Skin epidermis (tissue), 12 donors: Measurements from ENCODE around the gene ATP10A.

Experiments
- H3K27ac ChIP-seq, 21 experiments: fragments of 200-600 bp; sonication (generic) in 11 of 21; one replicate each; pipeline ENCODE4 v1.5.0; 2020; ENCODE audit warnings: mild to moderate bottlenecking in 3 of 21, inconsistent platforms in 2 of 21, moderate library complexity in 2 of 21
- H3K4me3 ChIP-seq, 7 experiments: fragments of 200-600 bp; sonication (generic) in 2 of 7; one replicate each; pipeline ENCODE4 v1.5.0; 2020; ENCODE audit warnings: inconsistent platforms in 2 of 7, mild to moderate bottlenecking in 2 of 7, moderate library complexity in 1 of 7

Gene ATP10A

DNA sequence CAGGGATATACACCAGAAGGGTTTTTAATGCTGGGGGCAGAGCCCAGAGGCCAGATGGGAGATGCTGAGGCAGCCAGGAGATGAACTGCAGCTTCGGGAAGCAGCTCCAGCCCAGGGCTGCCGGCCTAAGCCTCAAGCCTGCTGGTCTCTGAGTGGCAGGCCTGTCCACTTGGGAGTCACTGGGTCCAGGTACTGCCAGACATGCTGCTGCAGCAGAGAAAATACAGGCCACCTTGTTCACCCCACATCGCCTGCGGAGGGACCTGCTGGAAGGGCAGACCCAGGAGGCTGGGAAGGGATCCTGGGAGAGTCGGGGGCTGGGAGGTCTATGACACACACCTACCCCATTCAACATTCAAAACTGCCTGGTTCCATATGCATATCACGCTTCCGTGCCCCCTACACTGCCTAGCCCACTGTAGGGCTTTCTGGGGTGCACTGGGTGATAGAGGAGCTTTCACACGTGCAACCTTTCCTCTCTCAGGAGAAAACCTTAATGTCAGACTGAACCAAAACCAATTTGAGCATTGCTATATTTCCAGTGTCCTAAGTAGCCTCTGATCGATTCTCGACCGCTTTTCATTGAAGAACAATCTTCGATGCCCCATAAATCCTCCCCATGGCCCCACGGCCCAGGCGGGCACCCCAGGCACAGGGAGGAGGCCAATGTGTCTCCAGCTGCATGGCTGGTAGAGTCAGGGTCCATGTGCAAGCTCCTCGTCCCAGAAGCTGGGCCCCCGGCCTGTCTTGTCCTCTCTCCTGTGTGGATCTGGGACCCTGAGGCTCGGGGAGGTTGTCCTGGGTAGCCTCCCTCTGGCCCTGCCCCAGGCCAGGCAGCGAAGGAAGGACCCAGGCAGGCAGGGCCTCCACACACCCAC lies 147.4 kb downstream of the ATP10A start:
- Histone ChIP-seq H3K4me3 (no peak overlapping the region), H3K27ac (no peak overlapping the region)

DNA sequence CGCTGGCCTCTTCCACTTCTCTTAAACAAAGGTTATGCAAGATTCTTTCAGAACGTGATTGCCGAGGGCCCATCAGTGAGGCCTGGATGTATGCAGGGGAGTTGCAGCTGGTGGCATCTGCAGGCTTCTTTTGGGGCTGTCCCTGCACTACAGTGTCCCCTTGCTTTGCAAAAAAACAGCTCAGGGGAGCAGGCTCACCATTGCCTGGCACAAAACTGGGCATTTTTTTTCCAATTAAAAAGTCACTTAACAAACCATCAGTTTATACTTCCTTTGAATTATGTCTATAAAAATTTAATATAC lies 148.6 kb downstream of the ATP10A start:
- H3K27ac ChIP-seq, result no peak overlapping the region
- H3K4me3 ChIP-seq, result no peak overlapping the region

DNA sequence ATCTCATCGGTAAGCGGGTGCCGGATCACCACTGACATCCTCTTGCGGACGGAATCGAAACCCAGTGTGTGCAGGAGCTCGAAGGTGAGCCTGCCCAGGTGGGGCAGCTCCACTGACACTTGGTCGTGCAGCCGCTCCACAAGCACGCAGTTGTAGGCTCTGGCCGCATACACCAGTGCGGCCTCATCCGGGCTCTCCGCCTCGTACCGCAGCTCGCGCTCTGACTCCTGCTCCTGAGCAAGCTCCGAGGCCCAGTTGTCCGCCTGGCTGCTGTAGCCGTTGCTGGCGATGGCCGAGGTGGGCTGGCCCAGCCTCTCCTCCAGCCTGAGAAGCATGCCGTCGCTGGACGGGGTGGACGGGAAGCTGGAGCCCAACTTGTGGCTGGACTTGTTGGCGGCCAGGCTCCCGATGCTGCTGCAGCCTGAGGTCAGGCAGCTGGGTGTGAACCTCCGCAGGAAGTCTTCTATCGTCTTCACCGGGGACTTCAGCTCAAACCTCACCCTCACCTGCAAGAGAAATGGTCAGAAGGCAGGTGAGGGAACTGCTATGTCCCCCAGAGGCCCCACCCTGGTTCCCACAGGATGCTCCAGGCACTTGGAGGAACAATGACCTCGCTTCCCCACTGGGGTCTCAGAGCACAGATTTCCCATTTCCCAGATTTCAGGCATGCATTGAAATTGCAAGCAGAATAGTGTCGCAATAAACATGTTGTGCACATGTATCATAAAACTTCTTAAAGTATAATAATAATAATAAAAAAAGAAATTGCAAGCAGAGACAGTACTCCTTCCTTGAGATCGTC lies 149.2 kb downstream of the ATP10A start:
- Histone ChIP-seq H3K27ac (no peak overlapping the region), H3K4me3 (no peak overlapping the region)

DNA sequence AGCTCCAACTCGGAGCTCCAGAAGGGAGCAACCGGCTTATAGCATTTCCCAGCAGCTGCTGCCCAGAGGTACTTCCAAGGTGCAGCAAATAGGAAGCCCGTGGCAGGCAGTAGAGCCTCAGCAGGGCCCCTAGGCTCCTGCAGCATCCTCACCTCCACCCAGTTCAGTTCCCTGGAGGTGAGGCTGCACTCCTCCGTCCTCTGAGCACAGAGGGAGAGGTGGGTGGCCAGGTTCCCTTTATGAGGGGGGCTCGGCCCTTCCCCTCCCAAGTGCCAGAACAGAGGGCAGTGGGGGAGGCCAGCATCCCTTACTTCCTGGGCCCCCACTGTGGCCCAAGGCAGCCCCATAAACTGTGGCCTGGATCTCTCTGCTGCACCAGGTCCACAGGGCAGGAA lies 150.2 kb downstream of the ATP10A start:
- Histone ChIP-seq H3K4me3 (no peak overlapping the region), H3K27ac (no peak overlapping the region)

DNA sequence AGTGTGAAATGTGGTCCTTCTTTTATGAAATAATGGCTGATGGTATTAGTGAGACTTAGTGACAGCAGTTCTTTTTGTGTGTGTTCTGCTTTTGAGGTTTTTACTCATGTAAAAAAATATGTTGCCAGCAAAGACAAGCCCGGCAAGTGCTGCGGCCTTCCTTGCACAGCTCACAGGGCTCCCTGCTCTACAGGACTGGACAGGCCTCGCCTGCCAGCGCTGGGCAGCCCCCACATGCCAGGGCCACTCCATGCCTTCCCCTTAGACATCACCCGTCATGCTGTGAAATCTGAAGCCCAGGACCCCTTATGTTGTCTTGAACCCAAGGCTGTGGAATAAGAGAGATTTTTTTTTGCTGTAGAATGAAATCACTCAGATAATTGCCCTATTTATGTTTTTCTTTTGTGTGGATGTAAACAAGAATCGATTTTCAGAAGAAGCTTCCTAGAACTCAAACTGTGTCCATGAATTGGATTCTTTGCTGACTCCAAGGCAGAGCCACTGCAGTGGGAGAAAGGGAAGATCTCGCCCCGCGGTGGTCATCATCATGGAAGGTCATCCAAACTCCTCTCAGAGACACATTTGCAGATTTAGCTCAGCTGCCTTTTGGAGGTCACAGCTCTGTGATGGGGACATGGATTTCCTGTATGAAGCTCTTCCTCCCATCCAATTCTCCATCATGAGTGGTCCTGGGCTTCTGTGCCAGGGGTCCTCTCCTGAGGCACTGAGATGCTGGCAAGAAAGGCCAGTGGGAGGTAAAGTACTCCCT lies 150.8 kb downstream of the ATP10A start:
- no peak overlapping the region for H3K4me3 ChIP-seq
- no peak overlapping the region for H3K27ac ChIP-seq

DNA sequence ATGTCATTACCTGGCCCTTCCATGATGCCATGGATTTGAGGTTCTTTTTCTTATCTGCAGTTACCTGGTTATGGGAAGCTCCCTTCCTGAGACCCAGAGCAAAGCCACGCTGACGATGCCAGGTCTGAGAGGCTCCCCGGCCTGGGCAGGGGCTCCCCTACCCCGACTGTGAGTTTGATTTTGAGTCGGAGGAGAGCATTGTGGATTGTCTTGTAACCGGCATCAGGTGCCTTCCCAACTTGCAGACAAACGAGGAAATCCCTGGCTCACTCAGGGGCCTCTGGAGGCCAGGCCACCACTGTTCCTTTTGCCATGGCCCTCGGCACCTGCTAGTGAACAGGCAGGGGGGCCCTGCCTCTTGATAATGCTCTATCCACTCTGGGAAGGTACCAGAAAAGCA lies 151.4 kb downstream of the ATP10A start:
- Histone ChIP-seq H3K4me3 (no peak overlapping the region), H3K27ac (no peak overlapping the region)

DNA sequence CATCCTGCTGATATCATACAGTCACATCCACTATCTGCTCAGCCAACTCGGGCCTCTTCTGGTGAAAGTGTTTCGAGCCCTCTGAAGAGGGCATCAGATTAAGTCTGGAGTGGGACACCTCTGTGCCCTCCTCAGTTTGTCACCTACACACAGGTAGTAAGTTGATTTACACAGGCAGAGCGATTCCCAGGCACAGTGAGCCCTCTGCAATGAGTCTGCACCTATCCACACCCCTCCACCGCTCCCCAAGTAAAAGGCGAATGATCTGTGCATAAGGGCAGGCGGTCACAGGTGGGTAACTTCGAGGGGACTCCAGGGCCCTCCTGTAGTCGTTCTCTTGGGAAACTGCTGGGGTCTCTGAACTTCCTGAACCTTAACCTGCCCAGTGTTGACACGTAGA lies 152.0 kb downstream of the ATP10A start:
- no peak overlapping the region for H3K4me3 ChIP-seq
- H3K27ac ChIP-seq, result no peak overlapping the region

DNA sequence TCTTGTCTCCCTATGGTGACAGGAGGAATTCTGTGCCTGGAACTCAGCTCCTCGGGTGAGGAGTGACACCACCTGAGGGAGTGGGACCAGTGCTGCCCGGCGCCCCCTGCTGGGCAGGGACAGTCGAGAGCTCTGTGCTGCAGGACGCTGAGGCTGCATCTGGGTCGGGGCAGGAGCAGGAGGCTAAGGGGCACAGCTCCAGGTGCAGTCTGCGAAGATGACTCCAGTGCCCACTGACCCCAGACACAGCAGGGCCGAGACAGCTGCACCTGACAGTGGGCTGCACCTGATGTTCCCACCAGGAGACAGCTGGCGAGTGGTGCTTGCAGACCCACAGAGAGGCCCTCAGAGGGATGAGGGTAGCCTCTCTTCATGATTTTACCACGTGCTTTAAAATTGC lies 152.9 kb downstream of the ATP10A start:
- Histone ChIP-seq H3K4me3 (no peak overlapping the region), H3K27ac (no peak overlapping the region)

DNA sequence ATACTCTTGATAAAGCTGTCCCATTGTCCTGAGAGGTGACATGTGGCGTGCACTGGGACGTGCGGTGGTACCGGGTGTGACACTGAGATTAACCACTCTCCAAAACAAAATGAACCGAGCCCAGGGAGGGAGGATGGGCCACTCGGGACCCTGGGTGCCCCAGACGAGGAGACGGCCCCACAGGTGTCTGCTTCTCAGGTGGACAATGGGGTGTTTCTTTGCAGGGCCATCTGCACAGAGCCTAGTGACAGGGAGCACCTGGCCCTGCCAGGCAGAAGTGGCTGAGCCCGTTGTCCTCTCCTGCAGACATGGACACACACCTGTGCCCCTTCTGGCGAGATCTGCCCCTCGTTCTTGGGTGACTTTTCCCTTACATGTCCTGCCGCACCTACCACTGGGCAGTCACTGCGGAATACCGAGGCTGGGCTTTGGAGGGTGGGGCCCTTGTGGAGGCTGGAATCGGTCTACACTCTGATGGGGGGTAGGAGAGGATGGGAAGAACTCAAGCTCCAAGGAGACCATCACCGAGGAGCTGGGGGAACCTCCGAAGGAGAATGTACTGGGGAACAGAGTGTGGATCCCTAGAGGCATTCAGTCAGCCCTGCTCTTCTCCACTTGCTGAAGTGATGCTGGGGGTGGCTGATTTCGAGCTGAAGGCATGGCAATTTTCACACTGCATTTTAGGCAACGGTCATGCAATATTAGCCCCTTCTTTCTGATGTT lies 153.5 kb downstream of the ATP10A start:
- Histone ChIP-seq H3K4me3 (no peak overlapping the region), H3K27ac (no peak overlapping the region)

DNA sequence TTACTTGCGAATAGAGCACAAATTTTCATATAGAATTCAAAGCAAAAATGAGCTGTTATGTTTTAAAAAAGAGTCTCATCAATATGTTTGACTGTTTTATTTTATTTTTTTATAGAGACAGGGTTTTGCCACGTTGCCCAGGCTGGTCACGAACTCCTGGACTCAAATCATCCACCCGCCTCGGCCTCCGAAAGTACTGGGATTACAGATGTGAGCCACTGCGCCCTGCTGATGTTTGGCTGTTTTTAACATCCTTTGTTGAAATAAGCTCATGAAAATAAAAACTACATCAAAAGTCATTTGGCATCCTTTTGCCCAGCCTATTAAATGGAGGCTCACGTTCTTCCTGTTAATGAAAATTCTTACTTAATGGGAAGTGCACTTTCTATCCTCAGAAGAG lies 154.7 kb downstream of the ATP10A start:
- no peak overlapping the region for H3K4me3 ChIP-seq
- H3K27ac ChIP-seq, result no peak overlapping the region

DNA sequence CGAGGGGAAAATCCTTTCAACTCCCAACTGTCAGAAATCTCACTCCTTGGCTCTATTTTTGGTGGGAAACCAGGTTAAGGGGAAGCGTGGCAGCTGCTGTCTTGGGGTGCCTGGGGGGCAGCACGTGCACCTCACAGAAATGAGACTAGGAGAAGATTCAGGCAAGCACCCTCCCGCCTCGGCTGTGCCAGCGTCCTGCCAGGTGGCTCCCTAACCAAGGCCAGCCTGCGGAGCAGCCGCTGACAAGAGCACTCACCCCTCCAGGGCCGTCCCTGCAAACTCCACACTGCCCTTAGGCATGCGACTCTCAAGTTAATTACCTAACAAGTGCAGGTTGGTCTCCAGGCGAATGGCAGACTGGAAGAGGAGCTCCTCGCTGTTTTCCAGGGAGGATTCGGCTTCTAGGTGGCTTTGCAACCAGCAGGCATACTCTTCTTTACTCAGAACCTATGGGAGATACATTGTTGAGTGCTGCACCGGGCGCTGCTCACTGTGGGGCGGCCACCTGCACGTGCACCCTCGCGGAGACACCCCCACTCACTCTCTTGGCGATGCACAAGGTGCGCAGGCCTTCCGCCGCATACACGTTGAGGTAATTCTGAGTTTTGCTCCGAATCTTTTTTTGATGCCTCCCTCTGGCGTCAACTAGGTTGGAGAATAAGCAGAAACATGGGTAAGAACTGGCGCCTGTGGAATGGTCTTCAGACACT lies 155.3 kb downstream of the ATP10A start:
- Histone ChIP-seq H3K4me3 (no peak overlapping the region), H3K27ac (no peak overlapping the region)

DNA sequence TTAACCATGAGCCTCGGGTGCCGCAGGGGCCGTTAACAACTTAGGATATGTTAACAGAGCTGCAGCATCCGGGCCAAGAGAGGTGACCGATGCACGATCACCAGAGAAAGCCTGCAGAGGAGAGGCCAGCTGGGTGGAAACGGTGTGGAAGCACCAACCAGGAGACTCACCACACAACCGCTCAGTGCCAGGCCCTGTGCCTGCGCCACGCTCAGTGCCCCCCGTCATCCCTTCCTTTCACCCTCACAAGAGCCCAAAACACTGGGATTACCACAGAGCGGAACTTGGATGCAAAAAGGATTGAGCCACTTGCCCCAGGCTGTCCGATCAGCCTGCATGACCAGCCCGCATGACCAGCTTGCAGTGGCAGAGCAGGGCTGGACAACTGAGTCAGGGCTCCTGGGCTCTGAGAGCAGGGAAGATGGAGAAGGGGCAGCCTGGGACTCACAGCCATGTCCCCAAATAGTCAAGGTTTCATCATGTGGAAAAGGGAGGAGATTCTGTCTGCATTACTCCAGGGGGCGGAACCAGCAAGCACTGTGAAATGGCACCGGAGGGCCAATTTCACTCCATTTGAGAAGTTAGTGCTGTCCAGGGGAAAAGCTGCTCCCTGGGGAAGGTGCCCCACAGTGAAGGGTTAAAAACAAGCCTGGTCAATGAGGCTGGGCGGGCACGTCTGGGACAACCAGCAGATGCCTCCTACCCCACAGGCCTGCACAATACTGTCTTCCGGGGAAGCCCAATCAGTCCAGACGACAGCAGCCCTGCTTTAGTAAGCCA lies 156.8 kb downstream of the ATP10A start:
- H3K4me3 ChIP-seq, result no peak overlapping the region
- no peak overlapping the region for H3K27ac ChIP-seq

DNA sequence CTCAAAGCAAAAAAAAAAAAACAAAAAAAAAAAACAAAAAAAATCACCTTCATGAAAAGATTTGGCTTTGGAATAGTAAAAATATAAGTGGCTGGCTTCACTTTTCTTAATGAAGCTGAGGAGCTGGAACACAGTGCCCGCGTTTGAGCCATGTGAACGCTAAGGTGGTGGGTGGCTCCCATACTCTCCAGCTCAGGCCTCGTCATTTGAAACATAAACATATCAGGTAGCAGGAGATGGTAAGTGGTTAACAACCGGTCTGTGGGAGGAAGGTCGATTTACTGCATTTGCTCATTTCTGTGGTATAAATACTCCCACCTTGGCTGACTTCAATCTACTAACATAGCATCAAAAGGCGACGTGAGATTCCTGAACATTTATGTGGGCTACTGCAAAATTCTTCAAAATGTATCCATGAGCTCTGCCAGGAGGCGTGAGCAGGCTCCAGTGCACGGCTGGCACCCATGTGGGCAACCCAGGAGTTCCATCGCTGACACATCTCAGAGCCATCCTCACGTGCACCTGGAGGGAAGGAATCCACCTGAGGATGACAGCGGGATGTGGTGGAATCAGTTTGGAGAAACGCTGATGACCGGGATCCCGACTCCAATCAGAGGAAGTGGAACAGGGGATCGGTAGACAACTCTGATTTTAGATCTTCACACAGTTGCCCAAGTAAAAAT lies 157.6 kb downstream of the ATP10A start:
- Histone ChIP-seq H3K4me3 (no peak overlapping the region), H3K27ac (no peak overlapping the region)

DNA sequence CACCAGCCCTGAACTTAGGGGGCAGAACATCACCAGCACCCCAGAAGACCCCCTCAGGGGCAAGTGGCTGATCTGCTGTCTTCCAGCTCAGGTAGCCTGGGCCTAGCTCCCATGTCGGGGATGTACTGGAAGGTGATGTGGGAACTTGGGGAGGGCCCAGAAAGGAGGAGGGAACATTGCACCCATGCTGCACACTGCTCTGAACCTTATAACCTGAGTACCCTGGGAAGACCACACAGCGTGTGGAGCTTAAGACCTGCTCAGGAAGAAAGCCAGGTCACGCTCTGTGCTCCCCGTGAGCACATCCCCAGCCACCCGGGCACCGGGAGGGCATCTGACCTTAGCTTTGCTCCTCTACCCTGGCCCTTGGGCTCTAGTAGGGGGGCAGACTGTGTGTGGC lies 159.4 kb downstream of the ATP10A start:
- Histone ChIP-seq H3K27ac (no peak overlapping the region), H3K4me3 (no peak overlapping the region)

DNA sequence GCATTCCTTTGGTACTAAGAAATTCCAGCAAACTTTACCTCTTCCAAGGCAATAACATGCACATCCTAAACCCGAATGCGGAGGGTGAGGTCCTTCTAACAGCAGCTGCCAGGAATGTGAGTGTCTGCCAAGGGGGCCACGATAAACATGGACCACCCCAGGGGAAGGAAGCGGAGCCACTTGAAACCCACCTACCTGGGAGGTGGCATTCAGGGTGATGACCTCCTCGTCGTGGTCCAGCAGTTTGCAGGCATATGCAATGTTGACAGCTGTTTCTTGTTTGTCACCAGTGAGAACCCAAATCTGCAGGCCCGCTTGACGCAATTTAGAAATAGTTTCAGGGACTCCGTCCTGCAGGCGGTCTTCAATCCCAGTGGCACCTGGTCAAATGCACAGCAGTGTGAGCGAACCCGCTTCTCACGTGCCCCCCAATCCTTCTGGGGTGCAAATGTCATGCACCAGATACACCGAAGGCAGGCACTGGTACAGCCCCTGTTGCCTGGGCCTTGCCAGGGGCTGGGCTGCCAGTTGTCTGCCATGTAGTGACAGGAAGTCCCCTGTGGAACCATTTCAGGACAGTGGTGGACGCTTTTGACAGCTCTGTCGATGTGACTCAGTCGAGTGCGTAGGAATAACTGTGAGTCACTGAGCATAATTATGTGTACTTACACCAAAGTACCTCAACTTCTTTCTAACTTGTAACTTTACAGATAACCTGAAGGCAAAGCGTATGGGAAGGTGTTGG lies 161.2 kb downstream of the ATP10A start:
- H3K27ac ChIP-seq, result no peak overlapping the region
- H3K4me3 ChIP-seq, result no peak overlapping the region

DNA sequence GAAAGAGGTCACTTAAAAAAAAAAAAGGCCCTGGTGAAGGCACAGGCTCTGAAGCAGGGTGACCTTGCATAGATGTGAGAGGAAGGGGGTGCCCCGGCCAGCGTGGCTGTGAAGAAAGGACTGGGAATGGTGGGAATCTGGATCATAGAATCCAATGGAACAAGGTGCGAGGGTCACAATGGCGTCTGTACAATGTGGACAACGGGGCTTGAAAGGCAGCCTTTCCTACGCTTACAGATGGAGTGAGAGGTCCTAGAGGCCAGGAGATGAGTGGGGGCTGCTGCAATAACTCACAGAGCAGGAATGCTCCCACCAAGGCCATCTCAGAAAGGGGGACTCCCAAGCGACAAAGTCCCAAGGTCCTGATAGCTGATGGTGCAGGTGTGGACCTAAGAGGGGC lies 162.2 kb downstream of the ATP10A start:
- Histone ChIP-seq H3K27ac (no peak overlapping the region), H3K4me3 (no peak overlapping the region)

DNA sequence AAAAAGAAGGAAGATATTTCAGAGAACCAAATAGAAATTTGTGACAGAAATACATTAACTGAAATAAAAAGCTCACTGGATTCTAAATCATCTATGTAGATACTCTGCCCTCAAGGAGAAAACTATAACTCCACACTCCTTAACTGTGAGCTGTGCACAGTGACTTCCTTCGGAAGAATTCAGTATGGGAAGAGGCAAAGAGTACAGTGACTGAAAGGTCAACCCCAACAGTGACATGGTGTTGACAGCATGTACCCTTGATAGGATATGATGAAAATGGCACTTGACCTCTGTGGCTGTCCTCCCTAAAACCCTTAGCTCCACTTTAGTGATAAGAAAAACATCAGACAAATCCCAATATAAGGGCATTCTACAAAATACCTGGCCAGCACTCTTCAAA lies 165.5 kb downstream of the ATP10A start:
- no peak overlapping the region for H3K4me3 ChIP-seq

More for the DNA sequence above, 165.5 kb downstream of the ATP10A start:
- no peak overlapping the region for H3K27ac ChIP-seq
